Stimulated activated CD4-positive, alpha-beta T cell treated with anti-CD3 and anti-CD28 coated beads, Interleukin-2, amount 100 ng/mL, for 4 hours (primary cell): Measurements from ENCODE around the gene NOL4L.
"Not testable (repeated sequence)": the region's sequence is repeated elsewhere in the genome, so short reads cannot be mapped to it uniquely, and the experiment has no call there.

ENCODE experiments used
- DNase-seq: peaks from one replicate; pipeline ENCODE4 v3.0.0-alpha.2; 2020; ENCODE audit warnings: low read depth

Gene NOL4L

GRCh38 chr20:32507998-32508774 is 76.9 kb downstream of the NOL4L start:
- no peak for DNase-seq

- no peak for DNase-seq
These were observed 78.4 kb downstream of the NOL4L start for GRCh38 chr20:32506721-32507120.

GRCh38 chr20:32505723-32506473 is 79.2 kb downstream of the NOL4L start:
- DNase-seq = no peak

- no peak for DNase-seq
These were observed 83.4 kb downstream of the NOL4L start for GRCh38 chr20:32501709-32502108.

GRCh38 chr20:32497589-32498224 is 87.4 kb downstream of the NOL4L start:
- no peak for DNase-seq

- DNase-seq = no peak
These were observed 88.2 kb downstream of the NOL4L start for GRCh38 chr20:32496811-32497533.

GRCh38 chr20:32495949-32496348 is 89.2 kb downstream of the NOL4L start:
- DNase-seq = no peak

- no peak for DNase-seq
These were observed 89.9 kb downstream of the NOL4L start for GRCh38 chr20:32495217-32495565.

GRCh38 chr20:32494483-32495216 is 90.5 kb downstream of the NOL4L start:
- DNase-seq = no peak

GRCh38 chr20:32493356-32493755 is 91.8 kb downstream of the NOL4L start:
- no peak for DNase-seq

GRCh38 chr20:32491764-32492151 is 93.4 kb downstream of the NOL4L start:
- DNase-seq = not testable (repeated sequence)

GRCh38 chr20:32490942-32491763 is 94.0 kb downstream of the NOL4L start:
- DNase-seq = no peak

- no peak for DNase-seq
These were observed 96.9 kb downstream of the NOL4L start for GRCh38 chr20:32488066-32488838.

GRCh38 chr20:32487381-32487780 is 97.8 kb downstream of the NOL4L start:
- DNase-seq = no peak

- no peak for DNase-seq
These were observed 99.2 kb downstream of the NOL4L start for GRCh38 chr20:32485770-32486478.

GRCh38 chr20:32484958-32485769 is 100.0 kb downstream of the NOL4L start:
- peak; percentile 79 for DNase-seq

GRCh38 chr20:32484225-32484957 is 100.7 kb downstream of the NOL4L start:
- no peak for DNase-seq
